Measurements from ENCODE around the gene ASPDH.

GRCh38 chr19:50465986-50466705, 47.6 kb downstream of the ASPDH start:
- TF ChIP-seq EZH2 (IDR thresholded peaks at IDR 0.05; ENCODE audit: low read length) (no peak), CTCF (optimal IDR thresholded peaks at IDR 0.05 in 1 of 3, IDR thresholded peaks at IDR 0.05 in 1 of 3, conservative IDR thresholded peaks at IDR 0.05 in 1 of 3; ENCODE audit: extremely low read depth in 1 of 3, insufficient read depth in 2 of 3, low read length in 3 of 3) (peak in 1 of 3 experiments; percentile 15)

Data from keratinocyte (primary cell).